Aorta (tissue), 5 donors: ENCODE data around the gene ZNF506. TPM values are rescaled to one million over a fixed set of nuclear protein-coding genes. Genes with fewer than 3 reads are reported as not detected.
A peak's percentile ranks its signal among the peaks of the same experiment; 100 is the strongest.
"Not testable (repeated sequence)": the region's sequence is repeated elsewhere in the genome, so short reads cannot be mapped to it uniquely, and the experiment has no call there.

Experiments
- ATAC-seq: fragments of 200-7000 bp; cut with Tn5 transposase; one replicate; pipeline ENCODE4 v1.9.1; 2022; ENCODE audit warnings: moderate library complexity; ENCODE audit not compliant: low FRiP score
- DNase-seq, 2 donors: peaks; one replicate each; pipeline ENCODE4 v3.0.0-alpha.2; 2020
- H3K27ac ChIP-seq, 2 donors: one replicate each; pipeline ENCODE4 v1.5.1; 2013; ENCODE audit warnings: low read length in 2 of 2, mild to moderate bottlenecking in 2 of 2, moderate library complexity in 2 of 2, control low read depth in 1 of 2, inconsistent platforms in 1 of 2, low read depth in 1 of 2
- H3K27me3 ChIP-seq, 2 donors: one replicate each; pipeline ENCODE4 v1.6.1; 2013; ENCODE audit warnings: control low read depth in 1 of 2, low read length in 1 of 2, mild to moderate bottlenecking in 1 of 2, moderate library complexity in 1 of 2; ENCODE audit not compliant: insufficient read depth in 2 of 2, control insufficient read depth in 1 of 2
- H3K36me3 ChIP-seq, 2 donors: one replicate each; pipeline ENCODE4 v1.6.1; 2013; ENCODE audit warnings: control low read depth in 1 of 2, low read length in 1 of 2, mild to moderate bottlenecking in 1 of 2; ENCODE audit not compliant: insufficient read depth in 2 of 2, control insufficient read depth in 1 of 2
- H3K4me1 ChIP-seq, 2 donors: one replicate each; pipeline ENCODE4 v1.6.1; 2013; ENCODE audit warnings: low read length in 2 of 2, control low read depth in 1 of 2, mild to moderate bottlenecking in 1 of 2, moderate library complexity in 1 of 2; ENCODE audit not compliant: insufficient read depth in 2 of 2, control insufficient read depth in 1 of 2
- H3K4me3 ChIP-seq, 2 donors: one replicate each; pipeline ENCODE4 v1.5.1; 2013; ENCODE audit warnings: low read length in 2 of 2, control low read depth in 1 of 2, mild to moderate bottlenecking in 1 of 2
- H3K9me3 ChIP-seq: one replicate; pipeline ENCODE4 v1.6.1; 2013; ENCODE audit warnings: mild to moderate bottlenecking, low read length; ENCODE audit not compliant: control insufficient read depth
- WGBS, 2 donors: extraction: QIAGEN DNeasy Blood & Tissue Kit; methylation state at CpG; one replicate each; pipeline ENCODE4 v1.1.7; 2013; 5-methylcytosine and 5-hydroxymethylcytosine counted together
- intact Hi-C, 2 donors: fragments of 100-400 bp; cut with DNase I; formaldehyde crosslinking; loops; one replicate each; pipeline versions ENCODE4 v1.14.2 to v1.15.0; 2022
- long read RNA-seq, 2 donors: library from polyadenylated mRNA; unstranded; transcript quantifications; one replicate each; pipeline ENCODE4 v2.0.0, GENCODE V29; 2020 to 2021
- polyA plus RNA-seq, 2 donors: library from polyadenylated mRNA; stranded (reverse); fragments of 200-250 nt; gene quantifications; one replicate each; pipeline ENCODE4 v1.2.3, GENCODE V29; 2013
- total RNA-seq, 2 donors: library from RNA; stranded (reverse); fragmentation: NEBNext Ultra II Directional; extraction: Animal tissue kit (Norgen Biotek cat#: 25700); gene quantifications; one replicate each; pipeline ENCODE4 v1.2.1, GENCODE V29; 2021
- donor health status: healthy with polysubstance abuse.
- donor health status: Bipolar disorder and iron deficiency.
- donor health status: DM: no; HTN: no; CAD: no.
- donor health status: DM: no; HTN: no; CAD: no.
- donor health status: DM: yes; HTN: yes; CAD: no.

ZNF506 gene
- total RNA-seq (10 to 100 TPM; 28.8 to 37.7 TPM), polyA plus RNA-seq (1 to 10 TPM; 4.1 to 7.8 TPM)
- long read RNA-seq, donor 1, full-length matches to known transcripts: 3 of 7 reads
- long read RNA-seq, donor 1, partial matches to known transcripts: 0 of 7 reads
- long read RNA-seq, donor 1, other reads (novel, unspliced or antisense): 4 of 7 reads
- long read RNA-seq, donor 2, partial matches to known transcripts: 2 of 8 reads
- long read RNA-seq, donor 2, other reads (novel, unspliced or antisense): 4 of 8 reads

DNA sequence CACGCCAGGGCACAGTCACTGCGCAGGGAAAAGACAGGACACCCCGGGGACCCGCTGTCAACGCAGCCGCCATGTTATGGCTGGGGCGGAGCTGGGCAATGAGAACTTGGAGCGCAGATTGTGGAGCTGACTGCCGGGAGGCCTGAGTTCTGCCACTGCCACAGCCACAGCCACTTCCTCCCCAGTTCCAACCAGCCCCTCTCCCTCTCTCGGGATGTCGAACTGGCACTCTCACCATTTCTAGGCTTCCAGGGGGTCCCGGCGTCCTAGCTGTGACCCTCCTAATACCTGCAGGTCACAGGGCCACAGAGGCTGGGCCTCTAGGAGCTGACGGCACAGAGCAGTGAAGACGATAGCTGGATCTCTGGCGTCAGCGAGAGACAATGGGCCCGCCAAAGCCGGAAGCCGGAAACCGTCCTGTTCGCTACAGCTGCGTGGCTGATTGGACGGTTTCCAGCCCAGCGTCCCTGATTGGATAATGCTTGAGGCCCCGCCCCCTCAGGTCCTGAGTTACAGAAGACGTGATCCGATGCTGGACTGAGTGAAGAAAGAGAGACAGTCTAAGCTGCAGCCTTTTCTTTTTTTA lies at the start of gene ZNF506:
Gene ZNF506 (minus strand): TSS at position 385 of the 586 bp plus-strand sequence. CDS start 147 bp downstream, at position 238.
- DNase-seq (peak; percentile 99), ATAC-seq (peak; percentile 98)
- intact Hi-C loops: loop anchor here (2.0 to 10.0 kb wide), 6 partner anchors 41 to 157 kb away; partner anchors contain the start of genes ZNF14 (in 2 of the 2), ATP13A1 (in 1 of the 2), ZNF101 (in 1 of the 2) and ZNF253 (in 1 of the 2)
- no peaks in the 10 kb centered on the region for H3K27me3 ChIP-seq
- peak within 1 kb of the TSS; percentile 83 to 86 for H3K27ac ChIP-seq
- H3K36me3 ChIP-seq: no peaks in the 10 kb centered on the region
- H3K4me3 ChIP-seq: peak within 1 kb of the TSS; percentile 36 to 63
- 0% methylated on average over 27 to 28 of the region's 28 CpGs for WGBS, 2 donors
- H3K9me3 ChIP-seq: no peaks in the 10 kb centered on the region
- no peaks in the 10 kb centered on the region for H3K4me1 ChIP-seq

DNA sequence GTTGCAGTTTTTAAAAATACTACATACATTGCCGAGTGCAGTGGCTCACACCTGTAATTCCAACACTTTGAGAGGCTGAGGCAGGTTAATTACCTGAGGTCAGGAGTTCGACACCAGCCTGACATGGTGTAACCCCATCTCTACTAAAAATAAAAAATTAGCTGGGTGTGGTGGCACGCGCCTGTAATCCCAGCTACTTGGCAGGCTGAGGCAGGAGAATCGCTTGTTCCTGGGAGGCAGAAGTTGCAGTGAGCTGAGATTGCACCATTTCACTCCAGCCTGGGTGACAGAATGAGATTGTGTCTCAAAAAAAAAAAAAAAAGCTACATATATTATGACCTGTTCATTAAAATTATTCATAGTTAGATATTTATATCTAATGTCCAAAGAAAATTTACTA lies 48.5 kb upstream of the ZNF506 start:
- intact Hi-C loops, H3K4me3 ChIP-seq, H3K27ac ChIP-seq, H3K4me1 ChIP-seq, ATAC-seq, H3K9me3 ChIP-seq, DNase-seq, H3K36me3 ChIP-seq, H3K27me3 ChIP-seq: not testable (repeated sequence)
- WGBS, 2 donors: 95 to 98% methylated on average over 5 of the region's 5 CpGs

DNA sequence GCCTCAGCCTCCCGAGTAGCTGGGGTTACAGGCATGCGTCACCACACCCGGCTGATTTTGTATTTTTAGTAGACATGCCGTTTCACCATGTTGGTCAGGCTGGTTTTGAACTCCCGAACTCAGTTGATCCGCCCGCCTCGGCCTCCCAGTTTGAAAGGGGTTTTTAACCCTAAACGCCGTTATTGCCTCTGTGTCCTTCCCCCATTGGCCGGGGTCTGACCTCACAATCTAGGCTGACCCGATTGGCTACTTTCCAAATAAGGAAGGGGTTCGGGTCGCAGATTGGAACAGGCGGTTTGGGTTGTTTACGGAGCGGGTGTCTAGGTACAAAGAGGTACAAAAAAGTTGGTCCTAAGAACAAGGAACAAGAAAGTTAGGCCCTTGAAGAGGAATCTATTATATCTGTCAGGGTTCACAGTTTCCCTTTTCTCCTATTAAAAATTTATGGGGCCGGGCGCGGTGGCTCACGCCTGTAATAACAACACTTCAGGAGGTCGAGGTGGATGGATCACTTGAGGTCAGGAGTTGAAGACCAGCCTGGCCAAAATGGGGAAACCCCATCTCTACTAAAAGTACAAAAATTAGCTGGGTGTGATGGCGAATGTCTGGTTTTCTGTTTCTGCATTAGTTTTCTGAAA lies 45.2 kb upstream of the ZNF506 start:
- intact Hi-C loops: loop anchor here in 1 of 2 donors (5.0 to 10.0 kb wide), 3 partner anchors 36 to 92 kb away; partner anchors contain the start of genes ZNF506 and ZNF93
- 1 to 2% methylated on average over 23 of the region's 23 CpGs for WGBS, 2 donors
- ATAC-seq (peak; percentile 19), DNase-seq (no peak)
- Histone ChIP-seq H3K4me3 (peak overlapping the region; percentile 76 to 80), H3K9me3 (peaks cover 2% of the 10 kb centered on the region), H3K4me1 (no peaks in the 10 kb centered on the region), H3K36me3 (no peaks in the 10 kb centered on the region), H3K27me3 (no peaks in the 10 kb centered on the region), H3K27ac (peak overlapping the region; percentile 3 to 50)

DNA sequence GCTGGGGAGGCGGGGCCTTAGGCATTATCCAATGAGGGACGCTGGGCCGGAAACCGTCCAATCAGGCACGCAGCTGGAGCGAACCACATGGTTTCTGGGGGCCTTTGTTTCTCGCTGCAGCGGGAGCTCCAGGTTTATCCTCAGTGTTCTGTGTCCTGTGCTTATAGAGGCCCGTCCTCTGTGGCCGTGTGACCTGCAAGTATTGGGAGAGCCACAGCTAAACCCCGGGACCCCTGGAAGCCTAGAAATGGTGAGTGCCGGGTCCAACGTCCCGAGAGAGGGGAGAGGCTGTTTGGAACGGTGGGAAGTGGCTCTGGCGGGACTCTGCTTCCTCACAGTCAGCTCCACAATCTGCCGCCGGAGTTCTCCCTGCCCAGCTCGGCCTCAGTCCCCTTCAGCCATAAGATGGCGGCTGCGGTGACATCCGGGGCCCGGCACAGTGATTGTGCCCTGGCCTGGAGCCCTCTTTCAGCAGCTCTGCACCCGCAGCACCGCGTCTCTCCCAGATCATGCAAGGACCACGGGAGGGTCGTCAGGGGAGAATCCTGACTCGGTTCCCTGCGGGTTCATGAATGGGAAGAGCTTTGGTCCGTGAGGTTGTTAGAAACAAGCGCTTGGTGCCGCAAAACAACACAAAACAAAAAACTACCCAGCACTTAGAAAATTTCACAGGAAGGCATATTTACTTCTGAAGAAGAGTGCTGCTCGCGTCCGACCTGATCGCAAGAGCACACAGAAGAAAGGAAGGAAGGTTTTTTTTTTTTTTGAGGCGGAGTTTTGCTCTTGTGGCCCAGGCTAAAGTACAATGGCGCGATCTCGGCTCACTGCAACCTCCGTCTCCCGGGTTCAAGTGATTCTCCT lies 44.4 kb upstream of the ZNF506 start, which contains the start of gene ZNF253:
Gene ZNF253 (plus strand): TSS at position 133 of the 861 bp plus-strand sequence. CDS start 115 bp downstream, at position 248.
- Histone ChIP-seq H3K9me3 (no peaks in the 10 kb centered on the region), H3K27ac (peak within 1 kb of the TSS; percentile 43 to 50), H3K36me3 (no peaks in the 10 kb centered on the region), H3K4me3 (peak within 1 kb of the TSS; percentile 76 to 80), H3K4me1 (no peaks in the 10 kb centered on the region), H3K27me3 (no peaks in the 10 kb centered on the region)
- 0% methylated on average over 43 of the region's 43 CpGs for WGBS, 2 donors
- DNase-seq: peak; percentile 98
- peak; percentile 98 for ATAC-seq
- intact Hi-C loops: loop anchor here in 1 of 2 donors (5.0 to 10.0 kb wide), 3 partner anchors 36 to 91 kb away; partner anchors contain the start of genes ZNF506 and ZNF93

DNA sequence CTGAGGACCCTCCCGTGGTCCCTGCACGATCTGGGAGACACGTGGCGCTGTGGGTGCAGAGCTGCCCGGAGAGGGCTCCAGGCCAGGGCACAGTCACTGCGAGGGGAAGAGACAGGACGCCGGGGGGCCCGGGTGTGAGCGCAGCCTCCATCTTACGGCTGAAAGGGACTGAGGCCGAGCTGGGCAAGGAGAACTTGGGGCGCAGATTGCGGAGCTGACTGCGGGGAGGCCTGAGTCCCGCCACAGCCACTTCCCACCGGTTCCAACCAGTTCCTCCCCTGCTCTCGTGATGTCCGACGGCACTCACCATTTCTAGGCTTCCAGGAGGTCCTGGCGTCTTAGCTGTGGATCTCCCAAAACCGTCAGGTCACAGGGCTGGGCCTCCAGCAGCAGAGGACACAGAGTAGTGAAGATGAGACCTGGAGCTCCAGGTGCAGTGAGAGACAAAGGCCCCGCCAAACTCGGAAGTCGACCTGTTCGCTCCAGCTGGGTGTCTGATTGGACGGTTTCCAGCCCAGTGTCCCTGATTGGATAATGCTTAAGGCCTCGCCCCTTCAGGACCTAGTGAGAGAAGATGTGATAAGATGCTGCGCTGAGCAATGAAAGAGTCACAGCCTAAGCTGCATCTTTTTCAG lies 39.3 kb upstream of the ZNF506 start:
- Histone ChIP-seq H3K36me3 (no peaks in the 10 kb centered on the region), H3K4me3 (no peak overlapping the region), H3K4me1 (no peaks in the 10 kb centered on the region), H3K9me3 (no peaks in the 10 kb centered on the region), H3K27me3 (peaks cover 0 to 2% of the 10 kb centered on the region in 2 donors), H3K27ac (no peak overlapping the region)
- 18 to 21% methylated on average over 29 of the region's 29 CpGs for WGBS, 2 donors
- DNase-seq: peak in 1 of 2 donors; percentile 49
- intact Hi-C loops: loop anchor here (5.0 to 10.0 kb wide), 2 partner anchors 39 to 86 kb away; partner anchors contain the start of gene ZNF506 (in 1 of the 2)
- ATAC-seq: no peak

DNA sequence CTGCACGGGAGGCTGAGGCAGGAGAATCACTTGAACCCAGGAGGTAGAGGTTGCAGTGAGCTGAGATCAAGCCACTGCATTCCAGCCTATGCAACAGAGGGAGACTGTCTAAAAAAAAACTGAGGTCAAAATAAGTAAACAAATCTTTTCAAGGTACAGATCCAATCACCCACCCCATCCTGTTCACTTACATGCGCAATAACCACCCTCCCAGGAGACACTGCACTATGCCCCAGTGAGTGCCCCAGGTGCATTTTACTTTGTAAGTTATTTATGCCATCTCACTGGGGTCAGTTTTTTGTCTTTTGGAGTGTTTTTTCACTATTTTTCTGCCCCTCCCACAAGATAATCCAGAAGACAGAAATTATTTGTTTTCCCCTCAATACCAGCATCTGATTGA lies 37.2 kb upstream of the ZNF506 start:
- intact Hi-C loops: no loop called here
- Histone ChIP-seq H3K27ac (no peak overlapping the region), H3K4me1 (no peaks in the 10 kb centered on the region), H3K36me3 (no peaks in the 10 kb centered on the region), H3K27me3 (peaks cover 0 to 2% of the 10 kb centered on the region in 2 donors), H3K9me3 (no peaks in the 10 kb centered on the region), H3K4me3 (no peak overlapping the region)
- DNase-seq (no peak), ATAC-seq (no peak)
- 96 to 97% methylated on average over 2 of the region's 2 CpGs for WGBS, 2 donors

DNA sequence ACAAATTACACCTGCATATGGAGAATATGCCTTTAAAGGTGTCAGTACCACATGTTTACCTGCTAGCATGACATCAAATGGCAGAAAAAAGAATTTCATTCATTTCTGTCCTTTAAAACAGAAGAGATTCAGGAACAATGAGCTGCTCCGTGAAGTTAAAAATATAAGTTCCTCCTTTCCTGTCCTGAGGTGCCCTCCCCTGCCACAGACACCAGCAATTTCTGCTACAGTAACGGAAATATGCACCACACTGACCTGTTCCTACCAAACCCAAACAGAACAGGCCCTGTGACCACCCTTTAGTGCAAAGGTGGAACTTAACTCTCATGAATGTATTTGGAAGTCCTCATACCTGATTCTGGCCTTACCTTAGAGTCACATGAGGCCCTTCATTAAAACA lies 30.2 kb upstream of the ZNF506 start:
- DNase-seq: not testable (repeated sequence)

More for the DNA sequence above, 30.2 kb upstream of the ZNF506 start:
- 80 to 85% methylated on average over 2 of the region's 2 CpGs for WGBS, 2 donors
- H3K4me1 ChIP-seq, intact Hi-C loops, ATAC-seq, H3K4me3 ChIP-seq, H3K27me3 ChIP-seq, H3K9me3 ChIP-seq, H3K27ac ChIP-seq, H3K36me3 ChIP-seq: not testable (repeated sequence)
